AG04450 (cell line): ENCODE measurements around the gene SGMS1. TPM values are rescaled to one million over a fixed set of nuclear protein-coding genes. Genes with fewer than 3 reads are reported as not detected.
A peak's percentile ranks its signal among the peaks of the same experiment; 100 is the strongest.

Experiments used
- CTCF ChIA-PET: fragments of 300-600, 350-600 bp; formaldehyde crosslinking; extraction: SDS; loops from one replicate; lab custom pipeline; 2022; ENCODE audit warnings: antibody characterized with exemption, inconsistent platforms; lab: Charles Lee
- POLR2A ChIA-PET: fragments of 350-600 bp; formaldehyde crosslinking; extraction: SDS; loops from one replicate; lab custom pipeline; 2021; ENCODE audit warnings: antibody characterized with exemption, inconsistent platforms; lab: Yijun Ruan, JAX
- DNase-seq: peaks from one replicate; pipeline ENCODE4 v3.0.0-alpha.2; 2011; ENCODE audit warnings: low read depth, low spot score
- H3K27ac ChIP-seq: one replicate; pipeline ENCODE4 v1.5.1; 2012; ENCODE audit warnings: low read depth, low read length, control low read depth
- H3K27me3 ChIP-seq: one replicate; pipeline ENCODE4 v1.6.0; 2012; ENCODE audit warnings: low read length; ENCODE audit not compliant: control insufficient read depth, insufficient read depth
- H3K4me3 ChIP-seq: 2 replicates; pipeline ENCODE4 v1.5.1; 2011; ENCODE audit warnings: mild to moderate bottlenecking, low read depth, low read length, control low read depth
- H3K9me3 ChIP-seq: 2 replicates; pipeline ENCODE4 v1.5.1; 2012; ENCODE audit warnings: low read length; ENCODE audit not compliant: control insufficient read depth, insufficient read depth
- CTCF ChIP-seq: IDR thresholded peaks from 2 replicates; pipeline ENCODE4 v1.5.1; 2011; ENCODE audit warnings: low read depth, low read length, control low read depth, inconsistent platforms
- polyA plus RNA-seq: library from polyadenylated mRNA; depleted of rRNA; stranded (reverse); fragments of >200 nt; gene quantifications from 2 replicates; pipeline ENCODE4 v1.2.3, GENCODE V29; 2011

The SGMS1 gene
- polyA plus RNA-seq, 1 experiment, result 17.7 TPM

- Histone ChIP-seq H3K9me3 (no peaks in the 10 kb centered on the region), H3K27ac (peak overlapping the region; percentile 49), H3K4me3 (no peak overlapping the region), H3K27me3 (no peaks in the 10 kb centered on the region)
- ChIA-PET POLR2A (no interaction called here), CTCF (interaction anchor here (1.2 kb wide), 1 partner anchor 14 kb away, joined by 4 read pairs; no protein-coding TSS in a partner anchor)
- no peak for DNase-seq
- no peak for TF ChIP-seq CTCF
Observed at GRCh38 chr10:50326757-50327701, 296.7 kb downstream of the SGMS1 start.

GRCh38 chr10:50326172-50326555, 297.6 kb downstream of the SGMS1 start:
- H3K27ac ChIP-seq, result no peak overlapping the region
- POLR2A ChIA-PET, result interaction anchor here (0.9 to 1.0 kb wide), 2 partner anchors 10 to 296 kb away, joined by 3 to 5 read pairs; no protein-coding TSS in a partner anchor

GRCh38 chr10:50325449-50326171, 298.1 kb downstream of the SGMS1 start:
- peak overlapping the region; percentile 75 for H3K27ac ChIP-seq
- no peak for TF ChIP-seq CTCF
- ChIA-PET POLR2A (interaction anchor here (0.9 to 1.0 kb wide), 2 partner anchors 10 to 296 kb away, joined by 3 to 5 read pairs; no protein-coding TSS in a partner anchor), CTCF (interaction anchor here (1.2 kb wide), 1 partner anchor 13 kb away, joined by 4 read pairs; no protein-coding TSS in a partner anchor)
- DNase-seq, result peak; percentile 91
- no peaks in the 10 kb centered on the region for H3K9me3 ChIP-seq
- peak overlapping the region; percentile 21 for H3K4me3 ChIP-seq
- H3K27me3 ChIP-seq, result no peaks in the 10 kb centered on the region

More at GRCh38 chr10:50326172-50326555, 297.6 kb downstream of the SGMS1 start:
- Histone ChIP-seq H3K4me3 (no peak overlapping the region), H3K9me3 (no peaks in the 10 kb centered on the region), H3K27me3 (no peaks in the 10 kb centered on the region)
- CTCF ChIA-PET, result interaction anchor here (1.2 kb wide), 1 partner anchor 13 kb away, joined by 4 read pairs; no protein-coding TSS in a partner anchor
- no peak for TF ChIP-seq CTCF
- no peak for DNase-seq

- ChIA-PET POLR2A (no interaction called here), CTCF (no interaction called here)
- DNase-seq, result no peak
- Histone ChIP-seq H3K4me3 (no peak overlapping the region), H3K9me3 (no peaks in the 10 kb centered on the region), H3K27ac (no peak overlapping the region), H3K27me3 (no peaks in the 10 kb centered on the region)
- TF ChIP-seq CTCF, result no peak
Observed at GRCh38 chr10:50324680-50325393, 298.9 kb downstream of the SGMS1 start.
